HUES48 (cell line): ENCODE measurements around the gene GADD45GIP1.
"Not testable (repeated sequence)": the region's sequence is repeated elsewhere in the genome, so short reads cannot be mapped to it uniquely, and the experiment has no call there.

ENCODE experiments used
- H3K27ac ChIP-seq: one replicate; pipeline ENCODE4 v1.7.0; 2013; ENCODE audit warnings: low read depth, low read length, inconsistent platforms
- H3K27me3 ChIP-seq: 2 replicates; pipeline ENCODE4 v1.6.1; 2013; ENCODE audit warnings: mild to moderate bottlenecking, low read length; ENCODE audit not compliant: control insufficient read depth, insufficient read depth
- H3K36me3 ChIP-seq: 2 replicates; pipeline ENCODE4 v1.6.1; 2013; ENCODE audit warnings: low read length; ENCODE audit not compliant: control insufficient read depth, insufficient read depth
- H3K4me1 ChIP-seq: 2 replicates; pipeline ENCODE4 v1.6.1; 2013; ENCODE audit warnings: mild to moderate bottlenecking, low read length; ENCODE audit not compliant: control insufficient read depth, insufficient read depth
- H3K4me3 ChIP-seq: 2 replicates; pipeline ENCODE4 v1.5.1; 2013; ENCODE audit warnings: mild to moderate bottlenecking, low read depth, low read length
- H3K9ac ChIP-seq: 2 replicates; pipeline ENCODE4 v1.6.1; 2013; ENCODE audit warnings: mild to moderate bottlenecking, low read depth, low read length, moderate library complexity
- H3K9me3 ChIP-seq: 2 replicates; pipeline ENCODE4 v1.6.1; 2013; ENCODE audit warnings: low read length; ENCODE audit not compliant: control insufficient read depth, insufficient read depth

GADD45GIP1 gene

DNA sequence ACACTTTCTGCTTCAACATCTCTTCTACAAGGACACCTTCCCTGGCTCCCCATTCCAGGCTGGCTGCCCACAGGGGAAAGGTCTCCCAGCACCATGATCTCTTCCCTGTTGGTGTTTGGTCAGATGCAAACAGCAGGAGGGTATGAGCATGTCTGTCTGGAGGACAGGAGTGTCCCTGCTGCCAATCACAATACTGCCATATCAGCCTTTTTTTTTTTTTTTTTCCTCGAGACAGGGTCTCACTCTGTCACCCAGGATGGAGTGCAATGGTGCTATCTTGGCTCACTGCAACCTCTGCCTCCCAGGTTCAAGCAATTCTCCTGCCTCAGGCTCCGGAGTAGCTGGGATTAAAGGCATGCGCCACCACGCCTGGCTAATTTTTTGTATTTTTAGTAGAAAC is 41.2 kb downstream of the GADD45GIP1 start:
- H3K9me3 ChIP-seq, H3K9ac ChIP-seq, H3K36me3 ChIP-seq, H3K27ac ChIP-seq, H3K4me3 ChIP-seq: not testable (repeated sequence)
- Histone ChIP-seq H3K4me1 (peaks cover 22% of the 10 kb centered on the region), H3K27me3 (peaks cover 11% of the 10 kb centered on the region)

DNA sequence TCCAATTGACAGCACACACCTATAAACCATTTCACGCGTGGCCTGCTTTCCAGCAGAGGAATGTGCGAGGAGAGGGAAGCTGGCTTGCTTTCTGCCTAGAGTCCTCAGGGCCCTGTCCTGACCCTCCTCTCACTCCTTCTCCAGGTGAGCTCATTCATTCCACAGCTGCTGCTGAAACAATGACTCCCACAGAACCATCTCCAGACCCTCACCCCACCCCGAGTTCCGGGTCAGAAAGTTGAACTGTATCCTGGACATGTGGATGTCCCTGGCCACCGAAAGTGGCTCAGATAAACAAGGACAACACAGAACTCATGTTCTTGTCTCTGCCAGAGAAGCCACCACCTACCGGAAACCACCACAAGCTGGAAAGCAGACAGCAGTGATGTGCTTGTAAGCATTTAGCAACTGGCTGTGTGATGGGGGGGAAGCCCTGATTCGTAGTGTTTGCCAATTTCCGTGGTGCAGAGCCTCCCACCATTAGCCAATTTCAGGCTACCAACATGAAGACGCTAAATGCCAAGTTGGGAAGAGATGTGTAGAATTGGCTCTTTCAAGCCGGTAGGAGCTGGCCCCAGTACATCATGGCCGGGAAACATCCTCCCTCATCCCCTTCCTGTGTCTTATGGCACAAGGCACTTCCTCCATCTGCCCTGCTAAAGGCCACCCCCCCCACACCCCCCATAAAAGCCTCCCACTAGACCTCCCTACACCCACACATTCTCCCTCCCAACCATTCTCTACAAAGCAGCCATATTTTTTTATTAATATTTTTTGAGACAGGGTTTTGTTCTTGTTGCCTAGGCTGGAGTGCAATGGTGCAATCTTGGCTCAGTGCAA is 43.0 kb downstream of the GADD45GIP1 start:
- no peaks in the 10 kb centered on the region for H3K36me3 ChIP-seq
- H3K4me1 ChIP-seq, result peaks cover 22% of the 10 kb centered on the region
- H3K9ac ChIP-seq, result peak overlapping the region; percentile 1; the same call in 1 of the 2 replicates
- no peak overlapping the region for H3K4me3 ChIP-seq
- H3K27me3 ChIP-seq, result peaks cover 11% of the 10 kb centered on the region
- H3K9me3 ChIP-seq, result no peaks in the 10 kb centered on the region
- peak overlapping the region; percentile 72 for H3K27ac ChIP-seq

DNA sequence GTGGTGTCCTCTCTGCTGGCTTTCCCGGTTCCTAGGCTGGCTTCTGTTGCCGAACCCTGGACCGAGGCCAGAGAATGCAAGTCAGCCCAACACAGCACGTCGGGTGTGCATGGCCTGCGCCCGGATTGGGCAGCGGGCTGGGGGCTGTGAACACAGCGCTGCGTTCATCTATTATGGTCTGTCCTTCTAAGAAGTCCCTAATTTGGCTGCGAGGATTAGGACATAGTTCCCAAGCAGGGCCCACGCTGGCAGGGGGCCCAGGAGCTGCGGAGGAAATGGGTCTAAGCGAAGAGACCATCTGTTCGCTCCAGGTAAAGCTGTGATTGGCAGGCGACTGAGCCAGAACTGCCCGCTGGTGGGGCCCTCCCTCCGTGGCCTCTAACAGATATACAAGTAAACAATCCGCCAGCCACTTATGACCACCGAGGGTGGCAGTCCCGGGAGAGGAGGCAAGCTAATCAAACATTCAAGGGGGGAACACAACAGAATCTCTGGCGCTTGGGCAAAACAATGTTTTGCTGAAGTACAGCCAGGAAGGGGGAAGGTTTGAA is 43.9 kb downstream of the GADD45GIP1 start:
- H3K9ac ChIP-seq, result peak overlapping the region; percentile 44
- peak overlapping the region; percentile 72 for H3K27ac ChIP-seq
- H3K27me3 ChIP-seq, result peaks cover 3% of the 10 kb centered on the region
- H3K4me3 ChIP-seq, result peak overlapping the region; percentile 8; the same call in 1 of the 2 replicates
- peaks cover 22% of the 10 kb centered on the region for H3K4me1 ChIP-seq
- no peaks in the 10 kb centered on the region for H3K9me3 ChIP-seq
- H3K36me3 ChIP-seq, result no peaks in the 10 kb centered on the region

DNA sequence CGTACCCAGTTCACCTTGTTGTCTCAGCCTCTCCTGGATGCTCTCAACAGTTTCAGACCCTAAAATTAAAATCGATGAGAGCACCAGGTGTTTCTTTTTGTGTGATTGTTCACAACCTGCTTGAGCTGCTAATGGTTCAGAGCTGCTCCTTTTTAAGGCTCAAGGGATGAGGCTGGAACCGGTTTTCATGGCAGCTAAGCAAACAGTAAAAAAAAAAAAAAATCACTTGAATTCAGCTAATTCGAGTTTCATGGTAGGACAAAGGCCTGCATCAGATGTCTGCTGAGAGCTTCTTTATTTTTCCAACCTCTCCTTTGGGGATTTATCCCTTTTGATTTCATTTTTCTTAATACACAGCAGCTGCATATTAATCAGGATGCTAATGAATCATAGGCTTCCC is 44.5 kb downstream of the GADD45GIP1 start:
- no peaks in the 10 kb centered on the region for H3K9me3 ChIP-seq
- no peak overlapping the region for H3K4me3 ChIP-seq
- peak overlapping the region; percentile 72 for H3K27ac ChIP-seq
- H3K36me3 ChIP-seq, result no peaks in the 10 kb centered on the region
- no peaks in the 10 kb centered on the region for H3K27me3 ChIP-seq
- peak overlapping the region; percentile 44 for H3K9ac ChIP-seq
- peaks cover 22% of the 10 kb centered on the region for H3K4me1 ChIP-seq

DNA sequence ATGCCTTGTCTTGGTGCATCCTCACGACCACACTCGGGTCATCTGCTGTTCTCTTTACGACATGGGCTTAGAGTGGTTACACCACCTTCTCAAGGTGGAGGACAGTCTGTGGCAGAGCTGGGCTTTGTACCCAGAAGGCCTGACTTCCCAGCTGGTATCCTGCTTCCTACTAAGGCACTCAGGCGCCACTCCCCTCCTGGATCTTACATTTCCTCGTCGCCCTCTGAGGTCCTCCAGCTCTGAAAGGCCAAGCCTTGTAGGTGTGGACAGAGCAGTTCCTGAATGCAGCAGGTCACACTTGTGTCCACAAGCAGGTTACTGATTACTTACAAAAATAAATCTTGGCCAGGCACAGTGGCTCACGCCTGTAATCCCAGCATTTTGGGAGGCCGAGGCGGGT is 49.9 kb downstream of the GADD45GIP1 start:
- Histone ChIP-seq H3K9ac (no peak overlapping the region), H3K4me1 (peaks cover 1% of the 10 kb centered on the region; the same call in 1 of the 2 replicates), H3K4me3 (no peak overlapping the region), H3K9me3 (no peaks in the 10 kb centered on the region), H3K27ac (no peak overlapping the region), H3K36me3 (no peaks in the 10 kb centered on the region), H3K27me3 (no peaks in the 10 kb centered on the region)
